NCI-H226 (cell line): ENCODE results near the gene DPP4.
"Not testable (repeated sequence)": the region's sequence is repeated elsewhere in the genome, so short reads cannot be mapped to it uniquely, and the experiment has no call there.

ENCODE experiments used
- DNase-seq: peaks from one replicate; pipeline ENCODE4 v3.0.0-alpha.2; 2015

DPP4 gene

GRCh38 chr2:162057426-162057825 lies 16.6 kb downstream of the DPP4 start:
- DNase-seq = no peak

- no peak for DNase-seq
These were observed 17.1 kb downstream of the DPP4 start for GRCh38 chr2:162056796-162057399.

GRCh38 chr2:162053808-162054155 lies 20.2 kb downstream of the DPP4 start:
- no peak for DNase-seq

DNA sequence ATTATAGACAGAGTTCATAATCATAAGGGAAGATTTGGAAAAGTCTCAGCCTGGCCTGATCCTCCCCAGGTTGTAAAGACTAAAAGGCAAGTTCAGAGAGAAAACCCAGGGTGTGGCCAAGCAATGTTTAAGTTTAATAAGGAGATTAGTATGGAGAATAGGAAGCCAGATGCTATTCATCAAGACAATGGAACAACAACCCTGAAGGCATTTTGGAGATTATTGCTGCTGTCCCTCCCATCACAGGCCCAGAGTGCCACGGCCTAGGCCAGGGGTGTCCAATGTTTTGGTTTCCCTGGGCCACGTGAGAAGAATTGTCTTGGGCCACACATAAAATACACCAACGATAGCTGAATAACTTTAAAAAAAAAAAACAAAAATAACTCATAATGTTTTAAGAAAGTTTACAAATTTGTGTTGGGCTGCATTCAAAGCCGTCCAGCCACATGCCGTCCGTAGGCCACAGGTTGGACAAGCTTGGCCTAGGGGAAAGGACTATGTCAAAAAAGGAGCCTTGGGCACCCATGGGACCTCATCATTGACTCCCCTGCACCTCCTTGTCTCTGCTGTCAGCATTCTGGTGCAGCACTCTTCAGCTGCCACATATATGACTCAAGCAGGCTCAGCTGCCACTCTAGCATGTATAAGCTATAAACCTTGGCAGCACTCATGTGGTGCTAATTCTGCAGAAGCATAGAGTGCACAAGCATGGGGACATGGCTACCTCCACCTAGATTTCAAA lies 20.8 kb downstream of the DPP4 start:
- DNase-seq = no peak

GRCh38 chr2:162050513-162050961 lies 23.5 kb downstream of the DPP4 start:
- DNase-seq = no peak

- not testable (repeated sequence) for DNase-seq
These were observed 24.9 kb downstream of the DPP4 start for GRCh38 chr2:162049089-162049488.

GRCh38 chr2:162044586-162044985 lies 29.4 kb downstream of the DPP4 start:
- DNase-seq = no peak

DNA sequence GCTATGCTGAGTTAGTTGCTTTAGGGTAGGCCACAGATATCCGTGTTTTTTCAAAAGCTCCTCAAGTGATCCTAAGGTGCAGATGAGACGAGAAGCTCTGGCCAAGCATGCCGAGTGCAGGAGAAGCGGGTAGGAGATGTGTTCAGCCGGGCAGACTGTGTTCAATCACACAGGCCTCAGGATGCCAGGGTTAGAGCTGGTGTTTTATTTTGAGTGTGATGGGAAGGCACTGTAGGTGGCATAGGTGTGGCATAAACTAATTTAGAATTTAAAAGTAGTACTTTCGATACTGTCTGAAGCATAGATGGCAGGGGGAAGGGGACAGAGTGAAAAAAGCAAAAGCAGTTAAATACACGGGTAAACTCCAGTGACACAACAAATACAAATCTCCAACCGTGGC lies 30.9 kb downstream of the DPP4 start:
- DNase-seq = no peak

DNA sequence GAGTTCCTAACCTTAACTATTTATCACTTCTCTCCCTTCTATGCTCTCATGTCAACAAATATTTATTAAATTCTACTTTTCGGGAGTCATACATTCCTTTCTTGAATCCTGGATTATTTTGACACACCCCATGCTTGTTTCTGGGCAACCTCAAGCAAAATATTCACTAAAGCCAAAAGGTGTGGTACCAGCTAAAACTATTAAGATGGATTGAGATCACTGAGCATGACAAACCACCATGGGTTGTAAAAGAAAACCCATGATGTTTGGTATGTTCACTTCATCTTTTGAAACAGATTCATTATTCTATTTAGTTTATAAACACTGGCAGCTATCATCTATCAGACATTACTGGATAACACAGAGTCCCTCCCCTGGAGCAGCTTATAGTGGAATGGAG lies 32.5 kb downstream of the DPP4 start:
- peak; percentile 17 for DNase-seq

DNA sequence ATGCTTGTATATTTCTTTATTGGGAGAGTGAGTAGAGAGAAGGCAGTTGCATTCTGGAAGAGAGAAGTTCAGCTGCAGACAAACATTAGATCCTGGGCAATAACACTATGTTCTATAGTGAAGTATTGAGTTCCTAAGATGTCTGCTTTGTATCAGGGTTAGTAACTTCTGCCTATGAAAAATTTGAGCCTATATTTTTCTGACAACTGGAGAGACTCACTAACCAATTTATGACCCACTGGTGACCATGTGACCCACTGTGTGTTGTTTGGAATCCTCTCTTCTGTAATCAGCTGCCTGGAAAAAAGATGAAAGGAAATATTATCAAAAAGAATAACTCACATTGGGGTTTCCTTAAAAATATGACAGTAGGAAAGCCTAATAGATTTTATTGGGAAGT lies 35.3 kb downstream of the DPP4 start:
- no peak for DNase-seq

DNA sequence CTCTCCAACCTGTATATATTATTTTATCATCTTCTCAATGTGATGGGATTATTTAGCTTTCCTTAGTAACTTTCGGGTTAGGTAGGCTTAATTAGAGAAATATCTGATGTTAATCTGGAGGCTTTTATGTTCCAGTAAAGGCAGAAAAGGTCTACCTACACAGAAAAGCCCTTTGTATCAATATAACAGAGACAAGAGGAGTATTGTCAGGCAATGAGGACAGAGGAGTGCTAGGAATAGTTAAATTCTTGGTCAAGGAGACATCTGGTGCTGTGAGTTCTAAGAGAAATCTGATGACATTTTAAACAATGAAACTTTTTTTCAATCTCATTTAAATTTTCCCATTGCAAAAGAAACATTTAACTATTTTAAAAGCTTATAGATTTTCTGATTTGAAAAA lies 36.1 kb downstream of the DPP4 start:
- no peak for DNase-seq

- DNase-seq = no peak
These were observed 36.8 kb downstream of the DPP4 start for GRCh38 chr2:162037028-162037795.

- no peak for DNase-seq
These were observed 38.0 kb downstream of the DPP4 start for GRCh38 chr2:162035981-162036380.

GRCh38 chr2:162030363-162031190 lies 43.4 kb downstream of the DPP4 start:
- no peak for DNase-seq

DNA sequence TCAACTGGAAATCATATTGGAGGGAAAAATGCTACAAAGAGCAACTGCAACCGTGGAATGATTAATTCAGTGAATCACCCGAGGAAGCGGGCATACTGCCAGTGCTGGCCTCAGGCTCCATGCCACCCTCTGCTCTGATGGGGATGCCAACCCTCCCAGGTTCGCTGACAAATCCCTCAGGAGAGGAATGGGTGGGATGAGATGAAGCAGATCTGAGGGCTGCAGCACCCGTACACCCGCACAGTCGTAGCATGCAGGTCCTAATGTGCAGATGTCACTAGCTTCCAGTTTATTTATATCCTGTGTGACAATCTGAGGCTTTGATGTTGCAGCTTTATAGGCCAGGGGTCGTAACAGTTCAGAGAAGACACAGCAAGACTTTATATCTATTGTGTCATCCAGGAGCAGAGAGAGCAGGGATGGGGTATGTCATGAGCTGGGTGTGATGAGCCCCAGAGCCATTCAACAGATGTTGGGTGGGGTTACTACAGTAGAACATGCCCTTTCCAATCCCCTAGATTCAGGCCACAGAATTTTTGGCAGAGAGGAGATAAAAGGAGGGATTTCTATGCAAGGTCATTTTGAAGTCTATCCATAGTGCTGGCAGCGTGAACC lies 44.6 kb downstream of the DPP4 start:
- peak; percentile 76 for DNase-seq

- no peak for DNase-seq
These were observed 45.5 kb downstream of the DPP4 start for GRCh38 chr2:162028511-162028910.

DNA sequence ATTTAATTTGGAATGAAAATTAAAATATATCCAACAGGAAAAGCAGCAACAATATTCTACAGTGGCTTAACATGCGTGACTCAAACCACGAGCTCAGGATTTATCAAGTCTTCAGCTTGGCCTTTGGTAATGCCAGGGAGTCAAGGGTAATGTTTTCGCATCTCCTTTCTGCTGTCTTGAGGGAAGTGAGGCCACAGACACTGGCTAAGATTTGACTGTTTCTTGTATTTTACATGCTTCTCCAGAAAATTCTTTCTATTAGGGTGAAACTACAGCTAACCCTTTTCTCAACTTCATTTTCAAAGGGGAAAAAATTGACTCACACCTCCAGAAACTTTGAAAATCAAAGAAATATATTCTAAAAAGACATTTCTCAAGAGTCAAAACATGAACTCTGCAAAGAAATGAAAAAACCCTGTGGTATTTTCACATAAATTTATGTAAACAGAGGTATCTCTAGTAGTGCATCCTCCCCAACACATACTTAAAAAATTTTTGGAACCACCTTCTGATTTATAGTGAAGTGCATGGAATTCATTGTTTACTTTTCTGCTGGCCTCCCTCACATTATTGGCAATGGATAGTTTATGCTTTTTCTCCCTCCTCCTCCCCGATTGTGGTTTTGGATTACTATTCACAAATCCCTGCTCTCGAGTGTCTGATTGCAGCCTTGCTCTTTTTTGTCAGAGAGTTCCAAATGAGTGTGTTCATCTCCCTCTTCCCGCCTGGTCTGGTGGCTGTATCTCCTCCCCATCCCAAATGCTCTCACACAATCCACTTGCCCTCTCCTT lies 48.7 kb downstream of the DPP4 start:
- peak; percentile 34 for DNase-seq

- no peak for DNase-seq
These were observed 51.6 kb downstream of the DPP4 start for GRCh38 chr2:162022290-162022945.

DNA sequence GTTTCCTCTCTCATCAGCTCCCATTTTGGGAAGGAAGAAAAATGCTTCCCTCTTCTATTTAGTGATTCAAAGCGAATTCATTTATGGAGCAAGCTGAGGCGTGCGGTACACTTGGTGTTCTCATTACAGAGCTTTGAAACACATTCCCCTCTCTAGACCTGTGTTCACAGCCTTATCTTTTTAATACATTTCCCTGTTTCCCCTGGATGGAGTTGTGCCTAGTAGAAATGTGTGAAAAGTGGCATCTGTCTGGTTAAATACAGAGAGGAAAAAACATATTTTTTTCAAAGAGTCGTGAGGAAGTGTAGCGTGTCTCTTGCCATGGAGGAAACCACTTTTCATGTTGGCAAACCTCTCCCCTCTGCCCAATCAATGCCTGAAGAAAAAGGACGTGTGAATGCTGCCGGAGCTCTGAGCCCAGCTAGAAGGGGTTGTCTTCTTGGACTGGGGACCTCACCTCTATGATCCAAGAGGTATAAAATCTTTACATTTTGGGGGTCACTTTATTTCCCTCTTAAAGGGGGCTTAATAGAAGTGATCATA lies 52.4 kb downstream of the DPP4 start:
- DNase-seq = no peak

DNA sequence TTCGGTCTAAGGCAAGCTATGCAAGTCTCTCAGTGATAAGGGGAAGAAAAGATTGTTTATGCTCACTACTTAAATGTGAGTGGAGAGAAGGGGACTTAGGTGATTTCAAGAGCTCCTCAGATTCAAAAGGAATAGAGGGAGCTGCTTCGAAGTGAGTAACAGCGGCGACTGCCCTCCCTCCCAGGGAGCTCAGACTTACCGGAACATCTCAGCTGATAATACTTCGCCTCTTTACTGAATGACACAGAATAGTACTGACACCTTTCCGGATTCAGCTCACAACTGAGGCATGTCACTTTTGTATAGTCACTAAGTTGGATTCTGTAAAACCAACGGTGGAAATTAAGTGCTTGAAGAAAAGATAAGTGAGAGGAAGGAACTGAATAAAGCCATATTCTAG lies 55.5 kb downstream of the DPP4 start:
- no peak for DNase-seq

- DNase-seq = no peak
These were observed 56.8 kb downstream of the DPP4 start for GRCh38 chr2:162017233-162017632.
